HG02798 (cell line): ENCODE data around the gene TCERG1L.
"Not testable (repeated sequence)": the region's sequence is repeated elsewhere in the genome, so short reads cannot be mapped to it uniquely, and the experiment has no call there.

Experiments used
- ATAC-seq: cut with Tn5 transposase; IDR thresholded peaks from one replicate; pipeline ENCODE4 v1.9.1; 2021; ENCODE audit warnings: mild to moderate bottlenecking; ENCODE audit not compliant: unreplicated experiment, poor library complexity

Gene TCERG1L

GRCh38 chr10:131155218-131155875 lies 156.2 kb downstream of the TCERG1L start:
- ATAC-seq: no peak

- no peak for ATAC-seq
Observed at GRCh38 chr10:131154306-131155025, 157.1 kb downstream of the TCERG1L start.

GRCh38 chr10:131152456-131152855 lies 159.1 kb downstream of the TCERG1L start:
- not testable (repeated sequence) for ATAC-seq

- ATAC-seq: no peak
Observed at GRCh38 chr10:131150126-131150525, 161.4 kb downstream of the TCERG1L start.

DNA sequence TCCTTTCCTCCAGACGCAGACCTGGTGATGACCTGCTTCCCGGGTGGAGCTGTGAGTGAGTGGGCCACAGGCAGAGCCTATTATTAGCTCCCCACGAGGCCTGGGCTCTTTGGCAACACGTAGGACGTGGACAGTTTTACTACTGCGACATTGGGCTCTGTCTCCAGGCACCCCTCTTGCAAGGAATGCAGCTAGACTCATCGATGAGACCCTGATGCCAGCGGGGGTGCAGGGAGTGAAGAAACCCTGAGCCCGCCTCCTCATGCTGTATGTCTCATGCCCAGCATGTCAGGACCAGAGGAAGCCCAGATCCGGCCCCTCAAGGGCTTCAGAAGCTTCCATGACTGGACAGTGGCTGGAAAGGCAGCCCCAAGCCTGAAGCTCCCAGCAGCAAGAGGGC lies 161.9 kb downstream of the TCERG1L start:
- no peak for ATAC-seq

DNA sequence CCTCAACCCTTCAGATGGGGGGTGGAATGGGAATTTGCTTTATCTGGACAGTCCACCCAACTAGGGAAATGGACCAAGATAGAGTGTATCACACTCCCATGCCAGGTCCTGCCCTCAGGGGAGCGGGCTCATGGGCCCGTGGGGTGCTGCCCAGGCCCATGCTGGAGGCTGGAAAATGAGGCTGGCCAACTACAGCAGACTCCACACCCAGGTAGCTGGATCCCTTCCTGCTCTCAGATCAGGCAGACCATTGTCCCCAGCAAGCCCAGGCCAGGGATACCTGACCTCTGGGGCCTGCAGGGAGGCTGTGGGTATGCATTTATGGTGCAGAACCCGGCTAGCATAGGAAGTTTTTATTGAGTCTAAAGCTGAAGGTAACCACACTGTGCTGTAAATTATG lies 162.4 kb downstream of the TCERG1L start:
- no peak for ATAC-seq

DNA sequence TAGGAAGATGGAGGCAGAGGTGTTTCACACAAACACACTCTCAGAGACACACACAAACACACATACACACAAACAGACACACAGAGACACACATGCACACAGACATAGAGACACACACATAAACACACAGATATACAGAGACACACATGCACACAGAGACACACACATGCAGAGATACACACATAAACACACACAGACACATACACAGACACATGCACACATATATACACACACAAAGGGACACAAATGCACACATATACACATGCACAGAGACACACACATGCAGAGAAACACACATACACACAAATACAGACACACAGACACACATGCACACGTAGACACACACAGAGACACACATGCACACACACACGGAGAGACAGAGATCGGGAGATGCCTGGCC lies 163.3 kb downstream of the TCERG1L start:
- no peak for ATAC-seq

GRCh38 chr10:131147301-131147975 lies 164.1 kb downstream of the TCERG1L start:
- no peak for ATAC-seq

DNA sequence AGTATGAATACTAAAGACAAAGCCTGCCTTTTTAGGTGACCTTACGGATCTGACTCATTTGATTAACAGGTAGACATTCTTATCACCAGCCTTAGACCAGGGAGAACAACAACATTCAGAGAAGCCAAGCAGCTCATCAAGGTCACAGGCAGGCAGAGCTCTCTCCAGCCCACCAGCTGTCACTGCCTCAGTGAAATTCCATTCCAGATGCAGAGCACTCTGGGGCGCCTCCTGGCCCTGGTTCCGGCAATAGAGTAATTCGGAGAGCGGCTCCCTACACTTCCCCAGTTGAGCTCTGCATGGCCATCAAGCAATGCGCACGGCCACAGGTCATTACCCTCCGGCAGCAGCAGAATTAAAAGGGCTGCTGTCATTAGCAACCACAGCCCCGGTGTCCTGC lies 164.7 kb downstream of the TCERG1L start:
- no peak for ATAC-seq

GRCh38 chr10:131145756-131146155 lies 165.8 kb downstream of the TCERG1L start:
- no peak for ATAC-seq

GRCh38 chr10:131144711-131145375 lies 166.7 kb downstream of the TCERG1L start:
- no peak for ATAC-seq

DNA sequence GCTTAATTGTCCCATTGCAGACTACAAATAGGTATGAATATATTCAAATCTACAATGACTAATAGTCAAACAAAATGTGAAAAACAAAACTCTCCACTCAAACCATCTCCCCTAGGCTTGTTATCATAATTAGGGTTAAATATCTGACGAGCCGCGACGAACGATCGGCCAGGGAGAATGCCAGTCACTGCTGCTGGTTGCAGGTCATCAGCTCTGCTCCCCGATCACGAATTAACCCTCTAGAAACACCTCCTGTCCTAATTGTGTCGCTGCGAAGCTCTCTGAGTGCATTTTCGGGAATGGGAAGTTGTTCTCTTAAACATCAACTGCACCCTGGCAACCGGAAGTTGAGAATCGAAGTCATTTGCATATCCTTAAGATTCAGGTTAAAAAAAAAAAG lies 167.3 kb downstream of the TCERG1L start:
- ATAC-seq: no peak

DNA sequence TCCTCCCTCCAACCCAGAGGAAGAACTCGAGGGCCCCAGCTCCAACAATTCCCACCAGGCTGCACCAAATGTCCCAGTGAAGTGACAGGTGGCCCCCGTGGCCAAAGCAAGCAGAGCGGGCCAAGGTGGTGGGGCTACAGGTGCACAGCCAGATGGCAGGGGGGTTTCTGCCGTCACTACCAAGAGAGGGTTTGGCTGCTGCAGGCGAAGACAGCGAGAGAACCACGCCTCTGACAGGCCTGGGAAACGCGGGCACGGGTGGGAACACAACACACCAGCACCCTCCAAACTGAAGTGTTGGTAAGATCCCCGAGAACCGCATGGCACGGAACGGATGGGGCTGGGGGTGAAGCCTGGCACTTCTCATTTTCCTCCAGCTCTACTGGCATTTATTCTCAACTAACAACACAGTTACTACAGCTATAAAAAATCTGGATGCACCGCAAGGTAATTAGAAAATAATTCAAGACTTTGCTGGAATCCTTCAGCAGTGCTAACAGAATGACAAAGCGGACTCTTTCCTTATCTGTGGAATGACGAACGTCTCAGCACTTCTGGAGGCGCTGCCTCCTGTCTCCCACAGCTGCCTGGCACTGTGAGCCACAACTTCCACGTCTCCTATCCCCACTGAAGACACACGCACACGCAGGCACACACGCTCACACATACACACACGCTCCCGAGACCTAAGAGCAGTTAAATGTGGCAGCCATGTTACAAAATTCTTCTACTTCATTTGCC lies 167.9 kb downstream of the TCERG1L start:
- no peak for ATAC-seq

DNA sequence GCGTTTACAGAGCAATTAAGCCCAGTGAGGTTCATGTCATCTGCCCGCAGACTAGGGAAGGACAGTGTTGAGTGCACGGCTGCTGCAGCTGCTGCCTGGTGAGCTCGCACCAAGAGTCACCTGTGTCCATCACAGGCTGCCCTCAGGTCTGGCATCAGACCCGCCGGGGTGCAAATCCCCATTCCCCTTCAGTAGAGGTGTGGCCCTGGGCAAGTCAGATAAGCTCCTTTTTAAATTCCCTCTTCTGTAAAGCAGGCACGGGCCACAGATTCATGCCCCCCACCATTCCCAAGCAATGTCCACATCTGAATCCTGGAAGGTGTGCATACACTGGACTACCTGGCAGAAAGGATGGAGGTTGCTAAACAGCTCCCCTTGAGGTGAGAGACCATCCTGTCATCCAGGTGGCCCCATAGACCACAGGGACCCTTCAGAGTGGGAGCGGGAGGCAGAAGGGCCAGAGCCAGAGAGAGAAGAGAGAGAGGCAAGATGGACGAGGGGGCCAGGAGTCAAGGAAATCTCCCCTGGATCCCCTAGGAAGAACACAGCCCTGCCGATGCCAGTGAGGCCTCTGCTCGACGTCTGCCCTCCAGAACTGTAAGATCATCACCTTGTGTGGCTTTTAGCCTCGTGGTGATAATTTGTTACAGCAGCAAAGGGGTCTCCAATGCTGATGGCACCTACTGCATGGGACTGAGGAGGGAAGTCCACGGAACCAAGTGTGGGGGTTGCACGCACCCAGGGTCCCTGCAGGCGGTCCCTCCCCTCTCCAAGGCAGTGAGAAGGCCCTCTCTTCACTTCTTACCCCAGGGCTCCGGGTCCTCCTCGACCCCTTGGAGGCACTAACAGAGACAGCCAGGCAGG lies 168.8 kb downstream of the TCERG1L start:
- no peak for ATAC-seq

- no peak for ATAC-seq
Observed at GRCh38 chr10:131141645-131142516, 169.6 kb downstream of the TCERG1L start.

- ATAC-seq: no peak
Observed at GRCh38 chr10:131141207-131141606, 170.3 kb downstream of the TCERG1L start.

DNA sequence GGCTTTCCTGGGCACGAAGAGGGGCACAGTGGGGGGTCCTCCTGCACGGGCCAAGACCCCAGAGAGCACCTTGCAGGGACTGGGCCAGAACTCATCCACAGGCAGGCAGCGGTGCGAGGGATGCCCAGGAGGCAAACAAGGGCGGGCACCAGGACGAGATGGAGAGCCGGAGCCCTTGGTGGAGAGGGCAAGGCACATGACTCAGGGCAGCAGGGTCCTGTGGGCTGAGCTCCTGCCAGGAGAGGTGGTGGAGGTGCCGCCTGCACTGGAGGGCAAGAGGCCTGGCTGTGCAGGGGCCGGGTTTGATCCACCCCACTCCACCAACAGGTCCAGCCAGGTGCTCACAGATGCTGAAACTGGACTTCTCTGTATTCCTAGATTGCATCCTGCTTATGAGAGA lies 170.9 kb downstream of the TCERG1L start:
- ATAC-seq: no peak

- ATAC-seq: no peak
Observed at GRCh38 chr10:131137223-131137622, 174.3 kb downstream of the TCERG1L start.
